MV-4-11 (cell line): ENCODE data around the gene ZNF469.
"Not testable (repeated sequence)": the region's sequence is repeated elsewhere in the genome, so short reads cannot be mapped to it uniquely, and the experiment has no call there.

Experiments
- DNase-seq: peaks from one replicate; lab custom pipeline; 2025; lab: John Stamatoyannopoulos, UW

Gene ZNF469

DNA sequence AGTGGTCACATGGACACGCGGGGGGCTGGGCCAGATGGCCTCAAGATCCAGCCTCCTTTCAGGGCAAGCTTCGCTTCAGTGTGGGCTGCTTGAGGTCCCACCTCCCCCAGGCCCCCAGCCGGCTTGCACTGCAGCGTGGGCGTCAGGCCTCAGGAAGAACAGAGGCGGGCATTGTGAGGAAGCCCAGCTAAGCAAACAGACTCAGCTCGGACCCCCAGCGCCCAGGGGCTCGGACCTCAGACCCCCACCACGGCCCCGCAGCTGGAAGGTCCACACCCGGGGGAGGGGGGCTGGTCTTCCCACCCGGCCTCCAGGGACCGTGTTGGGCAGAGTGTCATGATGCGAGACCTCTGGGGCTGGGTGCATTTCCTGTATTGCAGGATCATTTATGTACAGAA is 24.7 kb upstream of the ZNF469 start:
- no peak for DNase-seq

DNA sequence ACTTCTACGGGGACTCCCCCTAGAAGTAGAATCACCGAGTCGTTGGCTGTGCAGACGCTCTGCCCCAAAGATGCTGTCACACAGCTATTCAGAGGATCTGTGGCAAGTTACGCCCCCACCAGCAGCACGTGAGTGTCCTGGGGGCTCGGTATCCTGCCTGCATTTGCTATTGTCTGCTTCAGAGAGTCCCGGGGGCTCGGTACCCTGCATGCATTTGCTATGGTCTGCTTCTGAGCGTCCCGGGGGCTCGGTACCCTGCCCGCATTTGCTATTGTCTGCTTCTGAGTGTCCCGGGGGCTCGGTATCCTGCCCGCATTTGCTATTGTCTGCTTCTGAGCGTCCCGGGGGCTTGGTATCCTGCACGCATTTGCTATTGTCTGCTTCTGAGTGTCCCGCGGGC is 23.8 kb upstream of the ZNF469 start:
- no peak for DNase-seq

DNA sequence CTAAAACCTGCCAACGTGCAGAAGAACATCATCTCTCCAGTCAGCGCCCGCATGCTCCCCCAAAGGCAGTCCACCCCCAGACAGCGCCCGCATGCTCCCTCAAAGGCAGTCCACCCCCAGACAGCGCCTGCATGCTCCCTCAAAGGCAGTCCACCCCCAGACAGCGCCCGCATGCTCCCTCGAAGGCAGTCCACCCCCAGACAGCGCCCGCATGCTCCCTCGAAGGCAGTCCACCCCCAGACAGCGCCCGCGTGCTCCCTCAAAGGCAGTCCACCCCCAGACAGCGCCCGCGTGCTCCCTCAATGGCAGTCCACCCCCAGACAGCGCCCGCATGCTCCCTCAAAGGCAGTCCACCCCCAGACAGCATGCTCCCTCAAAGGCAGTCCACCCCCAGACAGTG is 22.4 kb upstream of the ZNF469 start:
- DNase-seq = not testable (repeated sequence)

DNA sequence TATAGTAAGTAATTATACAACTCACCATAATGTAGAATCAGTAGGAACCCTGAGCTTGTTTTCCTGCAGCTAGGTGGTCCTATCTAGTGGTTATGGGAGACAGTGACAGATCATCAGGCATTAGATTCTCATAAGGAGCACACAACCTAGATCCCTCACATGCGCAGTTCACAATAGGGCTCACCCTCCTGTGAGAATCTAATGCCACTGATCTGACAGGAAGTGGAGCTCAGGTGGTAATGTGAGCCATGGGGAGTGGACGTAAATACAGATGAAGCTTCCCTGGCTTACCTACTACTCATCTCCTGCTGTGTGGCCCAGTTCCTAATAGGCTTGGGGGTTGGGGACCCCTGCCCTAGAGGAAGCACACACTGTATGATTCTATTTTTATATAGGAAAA is 21.8 kb upstream of the ZNF469 start:
- DNase-seq = no peak

DNA sequence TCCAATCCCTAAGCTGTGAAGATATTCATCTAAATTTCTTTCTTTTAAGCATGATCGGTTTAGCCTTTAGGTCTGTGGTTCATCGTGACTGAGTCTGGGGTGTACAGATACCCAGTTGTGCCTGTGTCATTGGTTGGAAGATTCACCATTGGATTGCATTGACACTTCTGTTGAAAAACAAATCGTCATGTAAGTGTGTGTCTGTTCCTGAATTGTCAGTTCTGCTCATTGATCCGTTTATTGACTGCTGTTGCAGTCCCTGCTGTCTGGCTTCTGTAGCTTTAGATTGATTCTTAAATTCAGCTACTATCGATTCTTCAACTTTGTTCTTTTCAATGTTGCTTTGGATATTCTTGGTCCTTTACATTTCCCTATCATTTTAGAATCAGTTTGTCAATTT is 21.0 kb upstream of the ZNF469 start:
- DNase-seq = no peak

DNA sequence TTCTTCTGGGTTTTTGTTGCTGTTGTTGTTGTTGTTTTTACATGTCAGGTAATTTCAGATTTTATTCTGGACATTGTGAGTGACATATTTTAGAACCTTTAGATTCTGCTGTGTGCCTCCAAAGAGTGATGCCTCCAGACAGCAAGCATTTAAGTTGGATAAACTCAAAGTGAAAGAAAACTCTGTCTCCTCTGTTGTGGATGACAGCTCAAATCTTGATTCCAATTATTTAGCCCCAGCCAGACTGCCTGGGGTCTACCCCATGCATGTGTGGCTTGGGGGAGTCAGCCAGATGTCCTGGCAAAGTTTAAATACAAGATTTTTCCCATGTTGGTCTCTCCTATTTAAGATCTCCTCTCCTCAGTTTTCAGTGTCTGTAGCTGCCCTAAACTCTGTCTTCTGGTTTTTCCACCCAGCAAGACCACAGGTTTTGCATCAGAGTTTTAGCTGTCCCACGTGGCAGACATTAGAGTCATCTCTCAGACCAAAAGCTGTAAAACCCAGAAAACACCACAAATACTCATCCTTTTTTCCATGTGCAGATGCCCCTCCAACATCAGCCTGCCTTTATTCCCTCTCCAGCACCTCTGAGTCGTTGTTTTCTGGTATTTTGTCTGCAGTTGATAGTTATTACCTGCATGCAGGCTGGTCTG is 19.4 kb upstream of the ZNF469 start:
- DNase-seq = peak; percentile 32

DNA sequence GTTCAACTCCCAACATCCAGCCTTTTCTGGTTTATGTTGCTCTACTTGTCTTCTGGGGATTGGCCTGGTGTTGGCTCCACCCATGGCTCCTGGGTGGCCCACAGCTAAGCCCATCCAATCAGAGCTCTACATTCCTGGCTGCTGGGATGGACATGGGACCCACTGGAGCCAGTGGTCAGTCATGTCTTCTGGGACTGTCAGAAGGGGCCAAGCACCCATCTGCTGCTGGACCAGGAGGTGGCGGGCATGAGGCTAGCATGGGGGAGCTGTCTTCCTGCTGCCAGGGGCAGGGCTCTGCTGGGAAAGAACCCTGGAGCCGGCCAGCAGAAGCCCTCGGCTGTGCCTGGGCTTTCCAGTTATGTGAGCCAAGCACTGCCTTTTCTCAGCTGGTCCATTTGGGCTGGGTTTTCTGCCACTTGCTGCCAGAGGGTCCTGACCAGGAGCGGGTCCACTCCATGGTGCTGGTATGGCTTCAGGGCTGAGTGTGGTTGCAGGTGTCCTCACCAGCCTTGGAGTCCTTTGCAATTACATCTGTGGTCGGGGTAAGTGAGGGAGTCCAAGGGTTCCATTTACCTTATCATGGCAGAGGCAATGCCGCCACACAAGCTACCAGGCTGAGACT is 17.4 kb upstream of the ZNF469 start:
- no peak for DNase-seq

DNA sequence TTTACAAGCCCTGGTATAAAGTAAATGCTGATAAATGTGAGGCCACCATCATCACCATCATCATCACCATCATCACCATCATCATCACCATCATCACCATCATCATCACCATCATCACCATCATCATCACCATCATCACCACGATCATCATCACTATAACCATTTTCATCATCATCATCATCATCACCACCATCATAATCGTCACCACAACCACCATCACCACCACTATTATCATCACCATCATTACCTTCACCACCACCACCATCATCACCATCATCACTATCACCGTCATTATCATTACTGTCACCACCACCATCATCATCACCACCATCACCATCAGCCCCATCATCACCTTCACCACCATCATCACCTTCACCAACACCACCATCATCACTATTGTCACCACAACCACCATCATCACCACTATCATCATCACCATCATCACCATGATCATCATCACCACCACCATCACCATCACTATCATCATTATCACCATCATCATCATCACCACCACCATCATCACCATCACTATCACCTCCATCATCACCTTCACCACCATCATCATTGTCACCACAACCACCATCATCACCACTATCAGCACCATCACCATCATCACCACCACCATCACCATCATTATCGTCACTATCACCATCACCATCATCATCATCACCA is 16.6 kb upstream of the ZNF469 start:
- DNase-seq = no peak

DNA sequence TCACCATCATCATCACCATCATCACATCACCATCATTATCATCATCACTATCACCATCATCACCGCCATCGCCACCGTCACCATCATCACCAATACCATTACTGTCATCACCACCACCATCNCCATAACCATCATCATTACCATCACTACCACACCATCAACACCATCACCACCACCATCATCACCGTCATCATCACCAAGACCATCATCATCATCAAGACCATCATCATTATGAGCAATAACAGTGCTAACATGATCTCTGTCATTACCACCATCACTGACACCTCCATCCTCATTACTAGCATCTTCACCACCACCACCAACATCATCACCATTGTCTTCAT is 16.1 kb upstream of the ZNF469 start:
- no peak for DNase-seq

DNA sequence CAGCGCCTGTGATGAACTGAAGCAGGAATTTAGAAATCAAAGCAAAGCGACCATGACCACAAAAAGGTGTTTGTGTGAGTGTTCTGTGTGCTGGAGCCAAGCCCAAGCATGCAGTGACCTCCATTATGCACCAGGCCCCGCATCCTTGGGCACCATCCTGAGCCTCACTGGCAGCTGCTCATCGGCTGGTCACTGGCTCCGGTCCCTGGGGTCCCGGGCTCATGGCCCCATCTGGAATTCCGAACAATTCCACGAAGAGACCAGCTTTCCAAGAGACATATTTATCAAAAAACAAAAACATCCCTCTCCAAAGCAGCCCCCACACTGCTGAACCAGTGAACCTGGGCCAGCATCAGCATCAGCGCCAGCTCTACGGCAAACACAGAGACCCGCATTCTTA is 15.2 kb upstream of the ZNF469 start:
- no peak for DNase-seq

DNA sequence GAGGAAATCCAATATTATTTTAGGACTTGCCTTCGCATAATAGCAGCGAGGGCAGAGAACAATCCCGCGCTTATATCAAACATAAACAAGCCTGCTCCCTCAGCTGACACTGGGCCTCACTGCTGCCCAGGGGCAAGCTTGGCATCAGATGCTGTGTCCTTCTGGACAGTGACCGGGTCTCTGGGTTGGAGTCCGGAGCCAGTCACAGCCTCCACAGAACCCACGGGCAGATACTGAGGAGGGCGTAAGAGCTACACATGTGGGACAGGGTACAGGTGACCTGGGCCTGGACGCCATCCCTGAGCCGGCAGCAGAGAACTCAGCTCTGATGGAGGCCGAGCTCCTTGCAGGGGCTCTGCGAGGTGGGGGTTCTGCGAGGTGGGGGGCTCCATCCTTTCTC is 14.7 kb upstream of the ZNF469 start:
- DNase-seq = no peak

DNA sequence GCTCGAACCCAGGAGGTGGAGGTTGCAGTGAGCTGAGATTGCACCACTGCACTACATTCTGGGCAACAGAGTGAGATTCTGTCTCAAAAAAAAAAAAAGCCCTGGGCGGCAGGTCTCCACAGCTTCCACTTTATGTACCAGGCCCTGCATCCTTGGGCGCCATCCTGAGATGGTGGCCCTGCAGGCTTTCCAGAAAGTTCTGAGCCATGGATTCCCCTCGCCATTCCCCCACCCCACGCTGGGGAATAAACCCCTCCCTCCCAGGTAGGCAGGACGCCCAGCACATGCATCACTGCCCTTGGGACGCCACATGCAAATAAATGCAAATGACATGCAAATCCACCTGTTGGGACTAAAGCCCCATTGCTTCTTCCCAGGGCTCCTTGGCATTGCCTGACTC is 13.8 kb upstream of the ZNF469 start:
- DNase-seq = no peak

DNA sequence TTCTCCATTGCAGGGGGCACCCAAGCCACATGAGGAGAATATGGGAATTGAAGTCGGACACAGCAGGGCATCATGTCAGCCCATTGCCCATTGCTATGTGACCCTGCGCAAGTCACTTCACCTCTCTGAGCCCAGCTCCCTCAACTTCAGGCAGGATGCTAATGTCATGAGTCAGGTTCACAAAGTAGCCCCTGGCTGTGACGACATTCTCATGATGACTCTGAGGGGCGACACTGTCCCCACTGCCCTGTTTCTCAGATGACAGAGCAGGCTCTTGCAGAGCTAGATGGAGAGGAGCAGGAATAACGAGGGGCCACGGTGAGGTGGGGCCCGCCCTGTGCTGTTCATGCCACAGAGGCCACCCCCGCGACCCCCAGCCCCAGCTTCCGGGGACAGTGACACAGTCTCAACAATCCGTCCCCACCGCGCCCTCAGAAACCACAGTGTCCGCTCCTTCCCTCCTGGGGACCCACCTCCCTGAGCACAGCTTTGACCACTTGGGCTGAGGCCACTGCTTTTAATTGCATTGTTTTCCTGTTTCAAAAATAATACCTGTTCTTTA is 13.2 kb upstream of the ZNF469 start:
- no peak for DNase-seq

DNA sequence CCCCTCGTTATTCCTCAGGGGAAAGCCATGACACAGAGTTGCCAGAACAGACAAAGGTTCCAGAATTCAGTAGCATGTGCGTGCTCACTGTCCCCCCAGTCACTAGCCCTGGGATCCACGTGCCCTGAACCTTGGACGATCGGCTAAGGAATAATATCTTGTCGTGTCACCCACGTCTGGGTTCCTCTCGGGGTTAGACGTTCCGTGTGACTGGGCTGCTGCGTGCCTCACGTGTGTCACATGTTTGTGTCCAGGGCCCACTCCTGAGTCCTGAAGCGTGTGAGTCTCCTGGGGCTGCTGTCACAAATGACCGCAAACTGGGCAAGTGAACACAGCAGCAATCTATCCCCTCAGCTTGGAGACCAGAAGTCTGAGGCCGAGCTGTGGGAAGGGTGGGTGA is 12.4 kb upstream of the ZNF469 start:
- DNase-seq = no peak

DNA sequence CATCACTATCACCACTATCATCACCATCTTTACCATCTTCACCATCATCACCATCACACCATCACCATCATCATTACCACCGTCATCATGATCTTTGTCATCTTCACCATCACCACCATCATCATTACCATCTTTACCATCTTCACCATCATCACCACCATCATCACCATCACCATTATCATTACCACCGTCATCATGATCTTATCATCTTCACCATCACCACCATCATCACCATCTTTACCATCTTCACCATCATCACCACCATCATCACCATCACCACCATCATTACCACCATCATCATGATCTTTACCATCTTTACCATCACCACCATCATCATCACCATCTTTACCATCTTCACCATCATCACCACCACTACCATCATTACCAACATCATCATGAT is 10.2 kb upstream of the ZNF469 start:
- no peak for DNase-seq

DNA sequence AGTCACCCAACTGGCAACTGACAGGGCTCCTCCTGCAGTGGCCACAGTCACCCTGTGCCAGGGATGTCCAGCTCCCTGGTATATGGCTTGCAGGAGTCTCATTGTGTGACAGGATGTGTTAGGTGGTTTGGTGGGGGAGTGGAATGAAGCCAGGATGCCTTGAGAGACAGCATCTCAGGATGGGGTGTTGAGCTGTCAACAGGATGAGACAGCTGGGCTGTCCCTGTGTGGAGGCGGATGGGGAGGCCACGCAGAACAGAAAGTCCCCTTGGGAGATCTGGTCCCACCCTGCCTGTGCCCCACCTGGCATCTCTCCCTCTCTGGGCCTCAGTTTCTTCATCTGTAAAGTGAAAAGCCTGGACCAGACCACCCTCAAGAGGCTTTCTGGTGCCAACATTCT is 9.5 kb upstream of the ZNF469 start:
- no peak for DNase-seq

DNA sequence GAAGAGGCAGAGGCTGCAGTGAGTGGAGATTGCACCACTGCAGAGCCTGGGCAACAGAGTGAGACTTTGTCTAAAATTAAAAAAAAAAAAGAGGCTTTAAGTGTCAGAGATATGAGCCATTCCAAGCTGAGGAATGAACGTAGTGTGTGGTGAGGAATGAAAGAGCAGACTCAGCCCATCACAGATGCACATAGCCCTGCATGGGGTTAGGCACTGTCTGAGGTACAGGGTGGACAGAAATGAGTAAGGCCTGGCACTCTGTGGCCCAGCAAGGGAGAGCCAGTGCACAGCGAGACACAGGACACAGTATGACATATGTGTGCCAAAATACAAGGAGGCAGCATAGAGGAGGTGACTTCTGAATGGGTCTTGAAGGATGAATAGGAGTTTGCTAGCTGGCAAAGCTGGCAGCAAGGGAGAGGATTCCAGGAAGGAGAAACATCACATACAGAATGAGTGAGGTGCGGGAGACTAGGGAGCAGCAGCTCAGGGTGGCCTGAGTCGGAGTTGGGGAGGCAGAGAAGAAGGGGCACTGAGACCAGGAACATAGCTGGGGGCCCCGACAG is 8.7 kb upstream of the ZNF469 start:
- no peak for DNase-seq

DNA sequence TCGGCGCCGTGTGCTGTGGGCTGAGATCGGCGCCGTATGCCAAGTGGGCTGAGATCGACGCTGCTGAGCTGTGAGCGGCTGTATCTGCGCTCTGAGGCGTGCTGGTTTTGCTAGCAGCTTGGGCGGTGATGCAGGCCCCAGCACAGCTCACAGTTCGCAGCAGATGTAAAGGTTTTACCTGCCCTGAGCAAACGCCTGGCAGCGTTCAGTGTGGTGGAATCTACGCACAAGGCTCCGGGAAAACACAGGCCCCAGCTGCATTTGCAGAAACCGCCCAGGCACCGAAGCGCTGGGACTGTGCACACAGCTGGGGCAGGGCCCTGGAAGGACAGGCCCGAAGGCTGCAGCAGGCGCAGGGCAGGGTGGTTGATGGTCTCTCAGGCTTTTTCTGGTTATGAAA is 8.0 kb upstream of the ZNF469 start:
- no peak for DNase-seq

DNA sequence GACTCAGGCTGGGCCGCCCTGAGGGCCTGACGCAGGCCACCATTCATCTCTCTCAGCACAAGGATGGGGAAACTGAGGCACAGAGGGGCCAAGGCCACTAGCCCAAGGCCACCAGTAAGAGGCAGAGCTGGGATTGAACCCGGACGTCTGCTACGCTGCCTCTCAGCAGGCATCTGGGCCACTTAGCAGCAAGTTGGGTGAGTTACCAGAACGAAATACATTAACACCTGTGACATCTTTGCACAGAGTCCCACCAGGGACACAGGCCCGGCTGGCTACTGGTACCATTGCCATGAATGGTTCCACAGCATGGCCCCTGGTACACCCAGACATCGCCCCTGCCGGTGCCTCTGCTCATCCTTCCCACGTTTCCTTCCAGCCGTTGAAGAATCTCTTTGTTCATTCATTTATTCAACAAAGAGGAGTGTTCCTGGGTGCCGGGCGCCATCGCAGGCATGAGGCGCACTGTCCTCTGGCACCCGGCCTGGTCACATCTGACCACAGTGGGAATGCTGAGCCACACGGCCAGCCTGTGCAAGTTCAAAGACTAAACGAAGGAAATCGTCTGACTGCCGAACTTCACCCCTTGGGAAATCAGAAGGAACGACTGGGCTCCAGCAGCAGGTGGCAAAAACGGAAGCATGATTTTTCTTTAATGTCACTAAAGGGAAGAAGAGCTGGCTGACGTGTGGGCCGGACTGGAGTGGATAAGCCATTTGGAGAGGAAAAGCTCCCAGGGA is 7.4 kb upstream of the ZNF469 start:
- DNase-seq = peak; percentile 6

DNA sequence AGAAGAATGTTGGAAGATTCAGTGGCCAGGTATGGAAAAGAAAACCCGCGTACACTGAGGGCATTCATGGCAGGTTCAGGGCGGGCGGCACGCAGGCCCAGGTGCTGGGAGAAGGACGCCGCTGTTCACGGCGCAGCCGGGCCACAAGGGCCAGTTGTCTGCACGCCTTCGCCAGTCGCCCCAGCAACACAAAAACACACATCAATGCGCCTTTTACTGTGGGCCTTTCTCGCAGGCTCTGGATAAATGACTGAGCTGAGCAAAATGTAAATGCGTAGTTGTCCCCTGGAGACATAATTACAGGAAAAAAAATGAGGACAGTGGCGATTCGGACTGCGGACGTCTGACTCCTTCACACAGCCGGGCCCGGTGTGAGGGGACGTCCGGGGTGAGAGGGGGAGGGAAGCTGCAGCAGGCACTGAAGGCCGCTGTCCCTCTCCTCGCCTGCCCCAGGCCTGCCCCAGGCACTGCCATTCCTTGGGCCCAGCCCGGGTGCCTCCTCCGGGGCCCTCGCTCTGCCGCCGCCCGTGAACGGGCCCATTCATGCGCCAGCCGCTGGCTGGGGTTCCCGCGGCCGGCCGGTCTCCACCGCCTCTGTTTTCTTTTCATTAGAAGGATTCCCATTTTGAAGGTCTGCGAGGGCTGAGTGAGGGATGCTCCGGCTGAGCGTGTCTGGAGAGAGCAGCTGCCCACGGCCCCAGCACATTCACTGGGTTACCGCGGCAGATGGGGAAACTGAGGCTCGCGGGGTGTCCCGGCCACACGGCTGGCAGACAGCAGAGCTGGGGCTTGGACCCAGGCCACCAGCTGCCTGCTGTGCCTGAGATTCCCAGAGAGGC is 6.5 kb upstream of the ZNF469 start:
- DNase-seq = no peak
